GM12878 (cell line): ENCODE data around the gene CFAP57. TPM values are rescaled to one million over a fixed set of nuclear protein-coding genes. Genes with fewer than 3 reads are reported as not detected.

Source experiments
- CEBPB ChIP-seq, 2 experiments: fragments of 150-350 bp in 1 of 2; IDR thresholded peaks; 2 replicates each; pipeline ENCODE4 v1.6.1; 2012 to 2014; ENCODE audit warnings: low read depth in 2 of 2, low read length in 2 of 2, borderline replicate concordance in 1 of 2, inconsistent platforms in 1 of 2
- CREM ChIP-seq: IDR thresholded peaks from 2 replicates; pipeline ENCODE4 v1.6.1; 2014; ENCODE audit warnings: antibody characterized with exemption, low read depth
- EGR1 ChIP-seq, 2 experiments: IDR thresholded peaks; 1 replicate in 1 of 2; 2 replicates in 1 of 2; pipeline ENCODE4 v1.6.1; 2011 to 2012; ENCODE audit warnings: low read depth in 2 of 2, low read length in 2 of 2, borderline replicate concordance in 1 of 2, mild to moderate bottlenecking in 1 of 2, moderate library complexity in 1 of 2
- FOS ChIP-seq: IDR thresholded peaks from 3 replicates; pipeline ENCODE4 v1.6.1; 2011; ENCODE audit warnings: borderline replicate concordance; ENCODE audit not compliant: insufficient read length; ENCODE audit errors: extremely low read depth
- GABPA ChIP-seq: IDR thresholded peaks from 2 replicates; pipeline ENCODE4 v1.6.1; 2014; ENCODE audit warnings: antibody characterized with exemption, low read depth, mild to moderate bottlenecking, inconsistent platforms
- IRF4 ChIP-seq: IDR thresholded peaks from 2 replicates; pipeline ENCODE4 v1.6.1; 2011; ENCODE audit warnings: low read depth, low read length
- JUNB ChIP-seq: IDR thresholded peaks from 2 replicates; pipeline ENCODE4 v1.6.1; 2016; ENCODE audit warnings: antibody characterized with exemption, mild to moderate bottlenecking
- MXI1 ChIP-seq: fragments of 150-350 bp; IDR thresholded peaks from 2 replicates; pipeline ENCODE4 v1.6.1; 2011; ENCODE audit warnings: low read depth, mild to moderate bottlenecking, inconsistent platforms, low read length, improper control_type of control experiment
- MYB ChIP-seq: fragments of 150-350 bp; IDR thresholded peaks from 2 replicates; pipeline ENCODE4 v1.6.1; 2014; ENCODE audit warnings: mild to moderate bottlenecking, low read depth, low read length, borderline replicate concordance
- MYC ChIP-seq: IDR thresholded peaks from 2 replicates; pipeline ENCODE4 v1.6.1; 2011; ENCODE audit warnings: mild to moderate bottlenecking, low read length, moderate library complexity, inconsistent platforms; ENCODE audit not compliant: insufficient read depth, insufficient replicate concordance, insufficient read length, severe bottlenecking
- NBN ChIP-seq: fragments of 450-650 bp; IDR thresholded peaks from 2 replicates; pipeline ENCODE4 v1.6.1; 2016
- POLR2A ChIP-seq: IDR thresholded peaks from 2 replicates; pipeline ENCODE4 v1.6.1; 2011; ENCODE audit warnings: low read depth, mild to moderate bottlenecking, low read length
- POLR2AphosphoS5 ChIP-seq: IDR thresholded peaks from 2 replicates; pipeline ENCODE4 v1.6.1; 2011; ENCODE audit warnings: mild to moderate bottlenecking, low read length, inconsistent platforms
- POU2F2 ChIP-seq: IDR thresholded peaks from 3 replicates; pipeline ENCODE4 v1.6.1; 2011; ENCODE audit warnings: low read depth, mild to moderate bottlenecking, low read length, borderline replicate concordance
- RCOR1 ChIP-seq: conservative IDR thresholded peaks from 2 replicates; pipeline ENCODE4 v1.6.1; 2012; ENCODE audit warnings: low read depth, low read length, improper control_type of control experiment
- SREBF2 ChIP-seq: IDR thresholded peaks from 2 replicates; pipeline ENCODE4 v1.6.1; 2012; ENCODE audit warnings: mild to moderate bottlenecking, low read length
- STAT3 ChIP-seq: IDR thresholded peaks from 2 replicates; pipeline ENCODE4 v1.6.1; 2011; ENCODE audit warnings: low read depth, low read length, improper control_type of control experiment
- SUZ12 ChIP-seq: fragments of 200-600 bp; sonication (generic); IDR thresholded peaks from one replicate; pipeline ENCODE4 v1.6.1; 2018; ENCODE audit warnings: antibody characterized with exemption, mild to moderate bottlenecking; ENCODE audit not compliant: unreplicated experiment
- ZNF592 ChIP-seq: fragments of 450-650 bp; IDR thresholded peaks from 2 replicates; pipeline ENCODE4 v1.6.1; 2017; ENCODE audit warnings: mild to moderate bottlenecking, moderate library complexity
- ZSCAN29 ChIP-seq: fragments of 450-650 bp; IDR thresholded peaks from 2 replicates; pipeline ENCODE4 v1.6.1; 2017; ENCODE audit warnings: mild to moderate bottlenecking, moderate library complexity
- ZZZ3 ChIP-seq: IDR thresholded peaks from 2 replicates; pipeline ENCODE4 v1.6.1; 2011; ENCODE audit warnings: low read depth; ENCODE audit not compliant: control insufficient read depth, insufficient read length
- polyA plus RNA-seq, 11 experiments: library from polyadenylated mRNA; depleted of rRNA in 4 of 11; unstranded in 6 of 11; stranded (reverse) in 5 of 11; fragments of >200 nt; fragmentation: Nextera tagmentation in 4 of 11; fragmentation: Illumina TruSeq in 1 of 11; extraction: Ambion mirVana in 4 of 11; extraction: Trizol in 1 of 11; gene quantifications; 1 replicate in 1 of 11; 2 replicates in 10 of 11; pipeline versions ENCODE4 v1.2.1 to v1.2.3, GENCODE V29; 2011 to 2016; ENCODE audit warnings: inconsistent platforms in 2 of 11, missing spikeins in 2 of 11, low read depth in 1 of 11
- total RNA-seq, 4 experiments: library from RNA; depleted of rRNA in 3 of 4; stranded (reverse); fragments of >200 nt in 3 of 4; fragmentation: Illumina TruSeq in 1 of 4; extraction: Trizol in 1 of 4; gene quantifications; 2 replicates each; pipeline versions ENCODE4 v1.2.1 to v1.2.3, GENCODE V29; 2013 to 2021
- TF ChIP-seq, protein P1 (sequence below): fragments of 450-650 bp; conservative IDR thresholded peaks from 2 replicates; pipeline ENCODE4 v1.6.1; 2017; ENCODE audit warnings: mild to moderate bottlenecking, moderate library complexity
- TF ChIP-seq, protein P2 (sequence below): IDR thresholded peaks from 2 replicates; pipeline ENCODE4 v1.6.1; 2012; ENCODE audit warnings: low read depth, low read length, improper control_type of control experiment
- TF ChIP-seq, protein P3 (sequence below): IDR thresholded peaks from 2 replicates; pipeline ENCODE4 v1.6.1; 2011; ENCODE audit warnings: low read depth, low read length, improper control_type of control experiment, borderline replicate concordance

The CFAP57 gene
- total and polyA plus RNA-seq, 10 of the 15 experiments (the other 5 are each of a cell fraction or from before 2014, with no cell fraction given): 0.45 to 4.8 (median 1.3) TPM

- no peak for TF ChIP-seq ZZZ3
- no peak for TF ChIP-seq MYB
- TF ChIP-seq POU2F2: no peak
- TF ChIP-seq, protein P1, sequence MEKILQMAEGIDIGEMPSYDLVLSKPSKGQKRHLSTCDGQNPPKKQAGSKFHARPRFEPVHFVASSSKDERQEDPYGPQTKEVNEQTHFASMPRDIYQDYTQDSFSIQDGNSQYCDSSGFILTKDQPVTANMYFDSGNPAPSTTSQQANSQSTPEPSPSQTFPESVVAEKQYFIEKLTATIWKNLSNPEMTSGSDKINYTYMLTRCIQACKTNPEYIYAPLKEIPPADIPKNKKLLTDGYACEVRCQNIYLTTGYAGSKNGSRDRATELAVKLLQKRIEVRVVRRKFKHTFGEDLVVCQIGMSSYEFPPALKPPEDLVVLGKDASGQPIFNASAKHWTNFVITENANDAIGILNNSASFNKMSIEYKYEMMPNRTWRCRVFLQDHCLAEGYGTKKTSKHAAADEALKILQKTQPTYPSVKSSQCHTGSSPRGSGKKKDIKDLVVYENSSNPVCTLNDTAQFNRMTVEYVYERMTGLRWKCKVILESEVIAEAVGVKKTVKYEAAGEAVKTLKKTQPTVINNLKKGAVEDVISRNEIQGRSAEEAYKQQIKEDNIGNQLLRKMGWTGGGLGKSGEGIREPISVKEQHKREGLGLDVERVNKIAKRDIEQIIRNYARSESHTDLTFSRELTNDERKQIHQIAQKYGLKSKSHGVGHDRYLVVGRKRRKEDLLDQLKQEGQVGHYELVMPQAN: peak; percentile 98
- no peak for TF ChIP-seq FOS
- peak; percentile 92 for TF ChIP-seq MYC
- peak; percentile 94 for TF ChIP-seq GABPA
- no peak for TF ChIP-seq ZNF592
- 0 out of 2 replicates have a peak, but pooled peaks have one; percentile 10 for TF ChIP-seq SREBF2
- no peak for TF ChIP-seq JUNB
- TF ChIP-seq POLR2AphosphoS5: peak; percentile 90
- peak; percentile 100 for TF ChIP-seq MXI1
- TF ChIP-seq POLR2A: peak; percentile 91
- TF ChIP-seq, protein P2, sequence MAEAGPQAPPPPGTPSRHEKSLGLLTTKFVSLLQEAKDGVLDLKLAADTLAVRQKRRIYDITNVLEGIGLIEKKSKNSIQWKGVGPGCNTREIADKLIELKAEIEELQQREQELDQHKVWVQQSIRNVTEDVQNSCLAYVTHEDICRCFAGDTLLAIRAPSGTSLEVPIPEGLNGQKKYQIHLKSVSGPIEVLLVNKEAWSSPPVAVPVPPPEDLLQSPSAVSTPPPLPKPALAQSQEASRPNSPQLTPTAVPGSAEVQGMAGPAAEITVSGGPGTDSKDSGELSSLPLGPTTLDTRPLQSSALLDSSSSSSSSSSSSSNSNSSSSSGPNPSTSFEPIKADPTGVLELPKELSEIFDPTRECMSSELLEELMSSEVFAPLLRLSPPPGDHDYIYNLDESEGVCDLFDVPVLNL: no peak
- no peak for TF ChIP-seq STAT3
- TF ChIP-seq, protein P3, sequence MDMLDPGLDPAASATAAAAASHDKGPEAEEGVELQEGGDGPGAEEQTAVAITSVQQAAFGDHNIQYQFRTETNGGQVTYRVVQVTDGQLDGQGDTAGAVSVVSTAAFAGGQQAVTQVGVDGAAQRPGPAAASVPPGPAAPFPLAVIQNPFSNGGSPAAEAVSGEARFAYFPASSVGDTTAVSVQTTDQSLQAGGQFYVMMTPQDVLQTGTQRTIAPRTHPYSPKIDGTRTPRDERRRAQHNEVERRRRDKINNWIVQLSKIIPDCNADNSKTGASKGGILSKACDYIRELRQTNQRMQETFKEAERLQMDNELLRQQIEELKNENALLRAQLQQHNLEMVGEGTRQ: no peak; the same call in 1 of the 2 replicates
- peak; percentile 9 to 84 for TF ChIP-seq EGR1 (IDR thresholded peaks at IDR 0.05; ENCODE audit: borderline replicate concordance in 1 of 2, low read depth in 2 of 2, low read length in 2 of 2)
- TF ChIP-seq IRF4: no peak
- no peak for TF ChIP-seq CEBPB (IDR thresholded peaks at IDR 0.05; ENCODE audit: borderline replicate concordance in 1 of 2, low read depth in 2 of 2, low read length in 2 of 2)
- TF ChIP-seq RCOR1: no peak
- peak; percentile 63; the same call in 1 of the 2 replicates for TF ChIP-seq NBN
- no peak for TF ChIP-seq ZSCAN29
- no peak; the same call in 1 of the 2 replicates for TF ChIP-seq CREM
- no peak for TF ChIP-seq SUZ12
Observed at GRCh38 chr1:43171876-43172526, at the start of gene CFAP57, which contains the start of gene EBNA1BP2 (continued).
